ENCODE measurements around the gene DCC.

DCC gene

GRCh38 chr18:52431683-52432082 is 91.7 kb downstream of the DCC start:
- H3K27me3 Mint-ChIP-seq (ENCODE audit: low read depth) = no peaks in the 10 kb centered on the region
- H3K9me3 Mint-ChIP-seq = no peaks in the 10 kb centered on the region
- no peaks in the 10 kb centered on the region for H3K4me1 Mint-ChIP-seq
- no peaks in the 10 kb centered on the region for H3K36me3 Mint-ChIP-seq (ENCODE audit: low read depth)
- H3K4me3 Mint-ChIP-seq = no peak overlapping the region
- no peak for TF ChIP-seq CTCF (IDR thresholded peaks at IDR 0.05; ENCODE audit: unreplicated experiment in 3 of 3)
- H3K27ac Mint-ChIP-seq = no peak overlapping the region

- Mint-ChIP-seq H3K27me3 (ENCODE audit: low read depth) (no peaks in the 10 kb centered on the region), H3K9me3 (no peaks in the 10 kb centered on the region), H3K36me3 (ENCODE audit: low read depth) (no peaks in the 10 kb centered on the region), H3K4me1 (no peaks in the 10 kb centered on the region), H3K27ac (no peak overlapping the region), H3K4me3 (no peak overlapping the region)
- TF ChIP-seq CTCF (IDR thresholded peaks at IDR 0.05; ENCODE audit: unreplicated experiment in 3 of 3) = no peak
These were observed 93.8 kb downstream of the DCC start for GRCh38 chr18:52433797-52434196.

GRCh38 chr18:52435301-52435700 is 95.3 kb downstream of the DCC start:
- no peaks in the 10 kb centered on the region for H3K4me1 Mint-ChIP-seq
- H3K27ac Mint-ChIP-seq = no peak overlapping the region
- no peaks in the 10 kb centered on the region for H3K36me3 Mint-ChIP-seq (ENCODE audit: low read depth)
- H3K4me3 Mint-ChIP-seq = no peak overlapping the region
- H3K9me3 Mint-ChIP-seq = no peaks in the 10 kb centered on the region
- TF ChIP-seq CTCF (IDR thresholded peaks at IDR 0.05; ENCODE audit: unreplicated experiment in 3 of 3) = no peak
- H3K27me3 Mint-ChIP-seq (ENCODE audit: low read depth) = no peaks in the 10 kb centered on the region

- H3K36me3 Mint-ChIP-seq (ENCODE audit: low read depth) = no peaks in the 10 kb centered on the region
- H3K27ac Mint-ChIP-seq = no peak overlapping the region
- no peak for TF ChIP-seq CTCF (IDR thresholded peaks at IDR 0.05; ENCODE audit: unreplicated experiment in 3 of 3)
- no peaks in the 10 kb centered on the region for H3K9me3 Mint-ChIP-seq
- H3K27me3 Mint-ChIP-seq (ENCODE audit: low read depth) = no peaks in the 10 kb centered on the region
- no peak overlapping the region for H3K4me3 Mint-ChIP-seq
- no peaks in the 10 kb centered on the region for H3K4me1 Mint-ChIP-seq
These were observed 97.2 kb downstream of the DCC start for GRCh38 chr18:52437161-52437560.

- H3K4me1 Mint-ChIP-seq = no peaks in the 10 kb centered on the region
- H3K4me3 Mint-ChIP-seq = no peak overlapping the region
- no peaks in the 10 kb centered on the region for H3K27me3 Mint-ChIP-seq (ENCODE audit: low read depth)
- no peaks in the 10 kb centered on the region for H3K36me3 Mint-ChIP-seq (ENCODE audit: low read depth)
- H3K9me3 Mint-ChIP-seq = no peaks in the 10 kb centered on the region
- no peak for TF ChIP-seq CTCF (IDR thresholded peaks at IDR 0.05; ENCODE audit: unreplicated experiment in 3 of 3)
- H3K27ac Mint-ChIP-seq = no peak overlapping the region
These were observed 99.5 kb downstream of the DCC start for GRCh38 chr18:52439457-52439856.

- Mint-ChIP-seq H3K36me3 (ENCODE audit: low read depth) (no peaks in the 10 kb centered on the region), H3K4me3 (no peak overlapping the region), H3K9me3 (no peaks in the 10 kb centered on the region), H3K4me1 (no peaks in the 10 kb centered on the region), H3K27ac (no peak overlapping the region), H3K27me3 (ENCODE audit: low read depth) (no peaks in the 10 kb centered on the region)
- TF ChIP-seq CTCF (IDR thresholded peaks at IDR 0.05; ENCODE audit: unreplicated experiment in 3 of 3) = no peak
These were observed 101.8 kb downstream of the DCC start for GRCh38 chr18:52441794-52442193.

All from nephron (organoid).